ENCODE results near the gene OR4F15.

OR4F15 gene

GRCh38 chr15:101804375-101804774, 7.6 kb upstream of the OR4F15 start:
- DNase-seq (ENCODE audit: low spot score), result no peak

GRCh38 chr15:101804941-101805340, 7.1 kb upstream of the OR4F15 start:
- DNase-seq (ENCODE audit: low spot score), result no peak

GRCh38 chr15:101805605-101806345, 6.2 kb upstream of the OR4F15 start:
- no peak for DNase-seq (ENCODE audit: low spot score)

GRCh38 chr15:101807345-101807945, 4.6 kb upstream of the OR4F15 start:
- peak; percentile 51 for DNase-seq (ENCODE audit: low spot score)

- DNase-seq (ENCODE audit: low spot score), result no peak
Measured at GRCh38 chr15:101808201-101808600, 3.8 kb upstream of the OR4F15 start.

- DNase-seq (ENCODE audit: low spot score), result no peak
Measured at GRCh38 chr15:101810456-101810855, 1.5 kb upstream of the OR4F15 start.

- no peak for DNase-seq (ENCODE audit: low spot score)
Measured at GRCh38 chr15:101810876-101811275, 1.1 kb upstream of the OR4F15 start.

GRCh38 chr15:101813803-101814534, 2.0 kb downstream of the OR4F15 start:
- DNase-seq (ENCODE audit: low spot score), result no peak

- DNase-seq (ENCODE audit: low spot score), result no peak
Measured at GRCh38 chr15:101820781-101821180, 8.8 kb downstream of the OR4F15 start.

GRCh38 chr15:101827257-101827656, 15.3 kb downstream of the OR4F15 start:
- no peak for DNase-seq (ENCODE audit: low spot score)

GRCh38 chr15:101828774-101829173, 16.8 kb downstream of the OR4F15 start:
- no peak for DNase-seq (ENCODE audit: low spot score)

- DNase-seq (ENCODE audit: low spot score), result no peak
Measured at GRCh38 chr15:101841656-101842055, 29.7 kb downstream of the OR4F15 start.

- no peak for DNase-seq (ENCODE audit: low spot score)
Measured at GRCh38 chr15:101844916-101845315, 32.9 kb downstream of the OR4F15 start.

GRCh38 chr15:101852356-101852755, 40.4 kb downstream of the OR4F15 start:
- no peak for DNase-seq (ENCODE audit: low spot score)
